CD4-positive, alpha-beta T cell treated with Interferon alpha-2 for 1 hour (primary cell): Measurements from ENCODE around the gene ERBB4.

Experiments used
- DNase-seq, 2 donors: peaks; one replicate each; pipeline ENCODE4 v3.0.0-alpha.2; 2020 to 2022

The ERBB4 gene

DNA sequence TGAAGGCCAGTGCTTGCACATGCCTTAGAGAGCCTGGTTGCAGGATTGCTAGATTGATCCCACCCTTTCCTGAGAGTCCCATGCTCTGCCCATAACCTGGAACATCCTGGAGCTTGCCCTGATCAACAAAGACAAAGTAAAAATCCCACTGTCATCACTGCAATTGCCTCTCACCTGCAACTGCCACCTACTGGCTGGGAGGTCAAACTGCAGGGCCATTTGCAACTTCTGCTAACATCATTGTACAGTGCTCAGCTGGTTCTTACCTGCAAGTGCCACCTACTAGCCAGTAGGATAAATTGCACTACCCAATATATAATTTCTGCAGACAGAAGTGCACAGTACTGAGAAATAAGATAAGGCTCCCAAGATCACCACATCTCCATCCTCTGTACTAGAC, 1034.7 kb downstream of the ERBB4 start:
- no peak for DNase-seq

DNA sequence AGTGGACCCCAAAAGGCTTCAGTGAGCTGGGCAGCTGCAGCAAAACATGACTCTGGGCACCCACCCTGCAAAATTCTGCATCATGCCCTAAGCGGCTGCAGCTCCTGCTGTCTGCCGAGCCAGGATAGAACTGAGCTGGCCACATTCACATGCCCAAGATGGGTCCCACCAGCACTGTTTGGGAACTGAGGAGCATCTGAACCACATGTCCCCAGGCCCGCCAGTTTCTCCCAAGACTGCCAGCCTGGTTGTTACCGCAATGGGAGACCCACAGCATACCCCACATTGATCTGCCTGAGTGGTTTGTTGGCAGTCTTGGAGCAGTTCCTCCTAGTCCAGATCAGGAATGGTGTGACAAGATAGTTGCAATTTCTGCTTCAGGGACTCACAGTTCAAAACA, 1035.4 kb downstream of the ERBB4 start:
- DNase-seq: no peak

DNA sequence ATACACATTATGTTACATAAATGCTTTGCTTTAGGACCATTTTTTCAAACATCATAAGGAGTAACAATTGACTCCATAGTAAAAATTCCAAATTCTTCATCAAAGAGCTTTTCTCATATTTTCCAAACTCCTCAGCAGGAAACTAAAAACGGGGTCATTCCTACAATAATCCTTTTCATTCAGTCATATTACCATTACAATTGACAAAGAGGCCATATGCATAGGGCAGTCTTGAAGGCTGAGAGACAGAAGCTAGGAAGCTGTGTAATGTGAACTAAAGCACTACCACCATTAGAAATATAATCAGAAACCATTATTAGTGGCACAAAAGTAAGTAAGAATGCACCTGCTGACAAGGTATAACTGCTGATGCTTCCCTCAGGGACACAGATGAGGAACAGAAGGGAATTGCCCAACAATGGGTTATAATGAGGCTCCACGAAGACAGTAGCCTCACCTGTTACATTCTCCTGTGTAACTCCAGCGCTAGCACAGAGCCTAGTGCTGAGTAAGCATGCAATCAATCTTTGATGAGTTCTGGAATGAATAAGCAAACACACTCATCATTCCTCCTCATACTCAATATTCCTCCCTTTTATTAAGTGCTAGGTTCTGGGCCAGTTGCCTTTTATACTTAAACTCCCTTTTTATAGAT, 1039.9 kb downstream of the ERBB4 start:
- DNase-seq: no peak

DNA sequence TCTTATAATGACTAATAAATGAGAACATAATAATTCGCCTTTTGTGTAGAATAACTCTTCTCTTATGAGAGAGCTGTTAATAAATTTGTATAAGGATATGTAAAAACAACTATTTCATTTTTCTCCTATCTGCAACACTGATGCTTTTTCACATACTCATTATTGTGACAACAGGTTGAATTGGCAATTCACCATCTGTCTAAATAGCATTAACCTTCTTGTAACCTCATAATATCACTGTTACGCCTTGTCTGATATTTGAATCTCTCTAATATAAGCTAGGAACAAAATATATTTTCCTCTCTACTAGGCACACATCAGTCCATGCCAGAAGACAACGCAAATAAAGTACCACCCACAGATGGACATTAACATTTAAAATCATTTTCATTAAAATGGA, 1043.3 kb downstream of the ERBB4 start:
- DNase-seq: no peak

DNA sequence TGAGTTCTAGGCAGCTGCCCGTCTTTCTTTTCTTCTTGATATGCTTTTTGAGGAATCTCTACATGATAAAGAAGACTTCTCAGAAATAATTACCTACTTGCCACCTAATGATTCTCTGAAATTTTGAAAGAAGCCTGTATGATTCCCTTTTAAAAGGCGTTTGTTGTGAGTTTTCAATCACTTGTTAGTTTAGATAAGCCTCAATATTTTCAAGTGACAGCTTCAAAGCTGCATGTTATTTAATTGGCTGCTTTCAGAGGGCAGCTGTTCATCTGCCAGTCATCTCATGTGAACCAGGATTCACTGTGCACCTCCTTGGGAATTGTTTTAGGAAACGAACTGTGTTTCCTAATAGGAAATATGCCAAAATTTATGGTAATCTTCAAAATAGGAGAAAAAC, 1044.1 kb downstream of the ERBB4 start:
- DNase-seq: no peak

DNA sequence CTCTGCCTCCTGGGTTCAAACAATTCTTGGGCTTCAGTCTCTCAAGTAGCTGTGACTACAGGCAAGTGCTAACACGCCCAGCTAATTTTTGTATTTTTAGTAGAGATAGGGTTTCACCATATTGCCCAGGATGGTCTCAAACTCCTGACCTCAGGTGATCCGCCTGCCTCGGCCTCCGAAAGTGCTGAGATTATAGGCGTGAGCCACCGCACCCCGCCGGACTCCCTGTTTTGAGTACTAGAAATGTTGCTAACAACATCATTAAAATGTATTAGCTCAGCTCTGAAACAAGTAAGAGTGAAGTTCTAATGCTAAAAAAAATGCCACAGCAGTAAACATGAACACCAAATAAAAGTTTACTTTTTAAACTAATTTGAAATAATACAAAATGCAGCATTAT, 1044.5 kb downstream of the ERBB4 start:
- no peak for DNase-seq

DNA sequence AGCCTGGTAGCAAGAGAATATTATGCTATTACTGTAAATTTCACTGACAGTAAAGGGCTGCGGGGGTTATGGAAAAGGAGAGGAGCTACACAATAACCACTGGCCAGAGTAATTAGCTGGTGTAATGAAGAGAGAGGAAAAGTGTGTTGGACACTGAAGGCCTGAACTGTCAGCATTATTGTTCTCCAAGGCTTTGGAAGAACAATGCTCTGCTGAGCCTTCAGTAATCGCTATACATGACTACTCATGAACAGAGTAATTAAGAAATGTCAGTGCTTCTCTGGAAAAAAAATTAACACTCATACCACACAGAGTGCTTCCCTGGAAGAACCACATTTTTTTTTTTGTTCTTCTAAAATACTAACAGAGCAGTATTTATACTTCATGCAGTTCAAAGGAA, 1050.9 kb downstream of the ERBB4 start:
- DNase-seq: no peak

DNA sequence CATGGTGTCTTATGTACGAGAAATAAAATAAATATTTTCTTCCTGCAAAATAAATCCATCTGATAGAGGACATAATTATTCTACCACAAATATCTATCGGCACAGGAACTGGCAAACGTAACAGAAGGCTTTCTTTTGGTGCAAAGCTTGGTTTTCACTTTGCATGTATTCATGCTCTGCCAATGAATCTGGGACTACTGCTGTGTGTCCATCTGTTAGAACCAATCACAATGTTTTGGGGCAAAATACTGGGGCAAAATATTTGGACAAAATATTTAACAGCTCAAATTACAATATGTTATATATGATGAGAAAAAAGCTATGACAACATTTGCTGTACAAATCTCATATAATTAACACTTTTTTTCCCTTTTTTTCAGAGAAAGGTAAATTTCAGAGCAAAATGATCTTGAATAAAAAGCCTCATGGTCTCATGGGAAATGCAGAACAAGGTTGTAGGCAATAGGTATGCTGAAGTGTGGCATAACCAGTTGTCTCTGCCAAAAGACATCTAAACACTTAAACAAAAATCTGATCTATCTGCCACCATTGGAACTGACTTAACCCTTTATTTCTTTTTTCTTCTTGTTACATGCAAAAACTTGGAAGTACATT, 1059.0 kb downstream of the ERBB4 start:
- no peak for DNase-seq

DNA sequence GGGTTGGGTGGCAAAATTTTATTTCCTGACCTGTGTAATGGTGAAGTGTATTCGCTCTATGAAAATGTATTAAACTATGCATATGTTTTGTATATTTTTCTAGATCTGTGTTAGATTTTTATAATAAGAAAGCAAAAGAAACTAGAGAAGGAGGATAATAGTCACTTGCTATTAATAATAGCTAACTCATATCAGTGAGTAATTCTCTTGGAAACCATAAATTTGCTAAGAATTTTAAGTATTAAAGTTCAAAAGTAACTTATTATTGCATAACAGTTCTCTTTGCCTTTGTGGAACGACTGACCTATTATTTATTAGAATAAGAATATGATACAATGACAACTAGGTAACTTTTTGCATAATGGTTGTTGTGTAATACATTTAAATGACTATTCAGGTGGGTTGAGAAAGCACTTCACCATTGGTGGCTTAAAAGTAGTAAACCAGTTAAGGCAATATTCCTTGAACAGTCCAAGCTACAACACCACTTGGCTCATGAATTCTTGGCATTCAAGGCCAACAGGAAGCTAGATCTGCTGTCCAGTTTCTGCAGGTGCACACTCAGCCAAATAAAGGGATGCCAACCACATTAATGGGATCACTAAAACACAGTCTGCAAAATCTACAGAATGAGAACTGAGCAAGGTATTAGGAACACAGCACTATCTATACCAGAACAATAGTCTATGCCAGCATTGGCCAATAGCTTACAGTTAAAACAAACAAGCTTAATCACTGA, 1060.9 kb downstream of the ERBB4 start:
- no peak for DNase-seq

DNA sequence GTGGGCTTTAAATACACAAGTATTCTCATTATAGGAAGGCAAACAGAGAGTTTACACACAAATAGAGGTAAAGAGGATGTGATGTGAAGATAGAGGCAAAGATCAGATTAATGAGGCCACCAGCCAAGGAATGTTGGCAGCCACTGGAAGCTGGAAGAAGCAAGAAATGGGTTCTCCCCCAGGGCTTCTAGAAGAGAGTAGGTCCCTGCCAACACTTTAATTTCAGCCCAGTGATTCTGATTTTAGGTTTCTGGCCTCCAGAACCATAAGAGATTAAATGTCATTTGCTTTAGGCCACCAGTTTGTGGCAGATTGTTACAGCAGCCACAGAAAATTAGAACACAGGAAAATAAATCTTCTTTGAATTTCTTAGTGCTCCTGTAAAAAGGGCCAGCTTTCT, 1065.5 kb downstream of the ERBB4 start:
- DNase-seq: no peak

DNA sequence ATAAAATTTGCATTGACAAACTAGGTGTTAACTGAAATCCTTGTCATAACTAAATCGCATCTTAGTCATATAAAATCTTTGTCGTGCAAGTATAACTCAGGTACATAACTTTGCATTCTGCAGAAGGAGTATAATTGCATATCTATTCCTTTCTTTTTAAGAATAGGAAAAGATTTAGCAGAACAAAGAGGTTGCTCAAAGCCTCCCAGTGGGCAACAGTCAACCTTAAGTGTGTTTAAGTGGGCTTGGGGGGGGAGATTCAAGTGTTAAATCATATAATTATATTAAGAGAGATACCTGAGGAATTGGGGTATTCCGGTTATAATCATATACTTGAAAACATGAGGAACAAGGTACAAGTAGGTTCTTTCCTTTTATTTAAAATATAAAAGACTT, 1068.9 kb downstream of the ERBB4 start:
- no peak for DNase-seq

DNA sequence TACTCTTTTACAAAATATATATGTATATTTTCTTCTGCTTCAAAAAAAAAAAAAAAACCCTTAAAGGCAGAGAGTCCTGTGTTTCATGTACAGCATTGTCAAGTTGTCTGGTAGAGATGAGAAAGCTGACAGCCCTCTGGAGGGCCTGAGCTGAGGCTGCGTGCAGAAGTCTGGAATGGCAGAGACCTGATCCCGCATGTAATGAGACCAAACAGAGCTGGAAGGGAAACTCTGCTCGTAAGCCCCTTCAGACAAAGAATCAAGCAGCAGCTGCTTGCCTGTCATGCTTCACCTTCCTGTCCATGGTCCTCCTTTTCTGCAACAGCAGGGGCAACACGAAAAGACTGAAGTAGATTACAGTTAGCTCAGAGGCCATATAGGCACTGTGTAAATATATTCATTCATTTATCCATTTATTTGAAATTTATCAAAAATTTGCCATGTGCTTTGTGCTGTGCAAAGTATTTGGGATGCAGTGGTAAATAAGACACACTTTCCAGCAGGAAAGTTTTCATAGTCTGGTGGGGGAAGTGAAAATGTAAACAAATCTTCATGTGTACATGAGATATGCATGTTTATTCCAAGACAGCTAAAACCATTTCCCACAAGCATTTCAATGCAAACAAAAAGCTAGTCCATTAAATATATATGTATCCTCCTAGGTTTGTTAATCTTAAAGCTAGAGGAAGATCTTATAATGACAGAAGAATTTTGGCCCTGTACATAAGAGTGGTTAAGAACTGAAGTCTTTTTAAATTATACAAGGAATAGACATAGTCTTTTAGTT, 1069.5 kb downstream of the ERBB4 start:
- no peak for DNase-seq

DNA sequence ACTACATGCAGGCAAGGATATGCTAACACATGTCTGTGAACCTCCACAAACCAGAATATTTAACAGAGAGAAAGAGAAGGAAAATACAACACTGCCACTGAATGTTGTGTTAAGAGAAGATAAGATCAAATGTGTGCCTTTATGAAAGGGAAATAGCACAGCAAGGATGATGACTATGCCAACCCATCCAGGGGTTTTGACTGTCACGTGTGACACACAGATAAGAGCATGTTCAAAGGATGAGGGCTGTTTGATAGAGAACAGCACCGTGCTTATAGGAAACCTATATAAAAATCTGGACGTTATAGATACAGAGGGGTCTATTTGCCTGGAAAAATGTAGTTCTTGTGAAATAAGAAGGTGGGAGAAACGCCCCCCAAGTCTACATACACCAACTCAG, 1070.4 kb downstream of the ERBB4 start:
- DNase-seq: no peak

DNA sequence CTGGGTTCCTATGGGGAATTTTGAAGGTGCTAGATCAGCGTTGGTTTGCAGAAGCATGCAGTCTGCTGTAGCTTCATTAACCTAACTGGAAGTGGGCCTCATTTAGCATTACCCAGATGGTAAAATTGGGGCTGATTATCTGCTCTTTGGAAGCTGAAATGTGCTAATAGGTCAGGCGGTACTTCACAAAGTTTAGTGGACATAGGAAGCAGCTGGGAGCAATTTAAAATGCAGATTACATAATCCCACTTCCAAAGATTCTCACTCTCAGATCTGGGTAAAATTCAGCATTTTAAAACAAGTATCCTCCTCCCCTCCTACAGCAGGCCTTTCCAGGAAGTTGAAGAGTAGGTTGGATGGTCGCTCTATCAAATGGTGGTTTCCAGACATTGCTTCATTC, 1075.2 kb downstream of the ERBB4 start:
- DNase-seq: no peak

DNA sequence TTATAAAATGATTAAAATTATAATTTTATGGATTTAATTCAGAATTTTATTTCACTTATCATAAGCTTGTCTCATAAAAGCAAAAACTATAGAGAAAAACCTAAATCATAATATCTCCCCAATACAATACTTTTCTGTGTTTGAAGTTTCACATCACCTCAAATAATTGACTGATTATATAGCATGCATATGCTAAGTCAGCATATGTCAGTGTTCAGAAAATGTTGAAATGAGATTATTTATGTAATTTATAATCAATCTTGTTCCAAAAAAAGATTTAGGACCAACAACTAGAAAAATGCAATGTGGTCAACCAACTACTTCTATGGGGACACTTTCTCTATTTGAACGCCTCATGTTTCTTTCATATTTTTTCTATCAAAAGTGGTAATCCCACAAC, 1079.6 kb downstream of the ERBB4 start:
- no peak for DNase-seq

DNA sequence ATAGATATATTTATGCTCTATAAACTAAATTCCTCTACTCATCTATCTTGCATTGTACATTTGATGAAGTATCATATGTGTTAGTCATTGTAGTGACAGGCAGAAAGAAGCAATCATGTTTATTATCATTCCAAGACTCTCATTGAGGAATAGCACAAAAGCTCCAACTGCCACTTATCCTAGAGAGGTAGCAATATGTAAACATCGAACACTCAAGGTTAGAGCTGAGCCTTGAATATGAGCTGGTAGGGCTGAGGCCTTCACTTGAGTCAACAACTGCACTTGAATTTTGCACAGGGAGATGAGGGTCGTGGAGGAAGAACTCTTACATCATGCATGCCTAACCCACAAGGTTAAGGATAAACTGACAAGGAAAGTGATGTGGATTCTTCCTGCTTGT, 1081.3 kb downstream of the ERBB4 start:
- DNase-seq: no peak

DNA sequence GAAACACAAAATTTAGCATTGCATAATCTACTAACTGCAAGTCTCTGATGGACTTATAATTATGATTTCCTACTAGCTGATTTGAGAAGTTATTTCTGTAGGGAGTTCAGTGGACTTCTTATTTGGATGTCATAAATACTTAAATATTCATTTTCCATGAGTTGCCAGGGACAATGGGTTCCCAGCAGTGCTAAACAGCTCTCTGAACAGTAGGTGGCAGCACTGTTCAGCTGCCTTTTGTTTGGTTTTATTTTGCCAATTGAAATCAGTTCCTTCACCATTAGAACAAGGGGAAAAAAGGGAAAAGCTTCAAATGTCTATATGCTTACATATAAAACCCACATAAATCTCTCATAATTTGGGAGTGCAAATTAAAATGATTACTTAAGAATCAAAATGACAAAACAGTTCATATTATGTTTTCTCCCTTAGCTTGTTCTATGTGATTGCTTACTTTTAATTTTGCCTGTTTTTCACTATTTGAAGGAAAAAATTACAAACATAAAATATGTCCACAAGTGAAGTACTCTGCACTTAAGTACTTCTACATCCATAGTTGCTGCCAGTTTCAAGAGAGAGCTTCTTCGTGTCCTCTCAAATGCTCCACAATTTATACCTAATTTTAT, 1083.3 kb downstream of the ERBB4 start:
- peak in 1 of 2 donors; percentile 23 for DNase-seq

DNA sequence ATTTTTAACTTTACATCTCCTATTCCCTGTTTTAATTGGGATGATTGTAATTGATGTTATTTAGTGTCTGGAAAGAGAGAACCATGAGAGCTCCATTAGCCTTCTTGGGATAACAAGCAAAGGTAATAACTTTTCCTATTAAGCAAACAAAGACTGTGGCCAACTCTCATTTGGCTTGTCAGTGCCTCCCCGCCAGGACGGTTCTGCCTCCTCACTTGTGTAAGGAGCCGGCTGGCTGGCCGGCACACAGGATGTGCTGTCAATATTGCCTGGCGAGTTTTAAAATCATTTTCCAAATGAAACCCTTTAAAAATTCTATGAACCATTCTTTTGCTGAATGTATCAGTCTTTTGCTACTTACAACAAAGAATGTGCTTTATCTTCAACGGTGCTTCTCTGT, 1083.9 kb downstream of the ERBB4 start:
- DNase-seq: no peak

DNA sequence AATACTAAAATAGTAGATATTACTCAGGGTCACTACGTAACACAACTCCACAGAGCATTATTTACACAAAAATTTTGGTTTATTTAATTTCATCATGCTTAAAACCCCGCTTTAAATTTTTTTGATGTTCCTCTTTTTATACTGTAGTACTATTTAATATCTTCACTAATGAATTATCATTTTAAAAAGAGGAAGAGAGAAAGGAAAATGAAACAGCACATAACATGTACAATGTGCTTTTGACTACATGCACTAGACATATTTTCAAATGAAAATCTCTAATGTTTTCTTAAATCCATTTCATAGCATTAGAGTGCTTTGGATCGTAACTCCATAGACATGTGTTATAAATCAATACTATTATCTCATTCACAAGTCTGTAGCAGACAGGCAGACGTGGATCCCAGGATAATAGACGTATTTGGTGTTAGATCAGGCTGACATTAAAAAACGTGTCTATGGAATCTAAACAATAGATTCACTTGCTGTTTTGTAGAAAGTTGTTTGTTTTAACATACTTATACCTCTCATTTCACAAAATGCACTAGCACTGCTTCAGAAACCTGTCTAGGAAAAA, 1085.2 kb downstream of the ERBB4 start:
- DNase-seq: no peak

DNA sequence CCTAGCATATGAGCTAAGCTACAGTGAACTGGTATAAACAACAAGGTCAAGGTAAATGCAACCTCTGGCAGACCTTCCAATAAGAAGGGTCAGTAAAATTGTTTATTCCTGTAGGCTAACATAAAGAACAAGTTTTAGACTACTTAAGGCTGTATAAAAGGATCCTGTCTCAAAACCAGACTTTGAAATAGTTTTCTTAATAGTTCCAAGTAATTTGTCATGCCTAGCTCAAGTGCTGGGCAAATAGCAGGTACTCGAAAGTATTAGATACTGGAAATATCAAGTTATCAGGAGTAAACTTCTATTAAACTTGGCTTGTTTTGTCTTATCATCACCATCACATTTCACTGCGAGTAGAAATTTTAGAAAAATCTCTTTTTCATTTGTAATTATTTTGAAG, 1087.0 kb downstream of the ERBB4 start:
- no peak for DNase-seq

DNA sequence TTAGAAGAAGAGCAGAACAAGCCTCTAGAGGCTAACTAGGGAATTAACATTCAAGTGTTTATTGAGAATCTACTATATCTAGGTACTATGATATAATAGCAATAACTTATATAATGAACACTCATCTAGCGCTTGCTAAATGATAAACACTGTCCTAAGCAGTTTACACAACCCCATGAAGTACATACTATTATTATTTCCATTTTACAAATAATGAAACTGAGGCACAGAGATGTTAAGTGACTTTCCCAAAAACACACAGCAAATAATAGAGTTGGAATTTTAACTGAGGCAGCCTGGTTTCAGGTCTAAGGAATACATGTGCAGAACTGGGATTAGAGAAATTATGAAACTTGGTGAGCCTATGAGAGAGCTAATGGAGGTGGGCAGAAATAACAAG, 1088.8 kb downstream of the ERBB4 start:
- no peak for DNase-seq

DNA sequence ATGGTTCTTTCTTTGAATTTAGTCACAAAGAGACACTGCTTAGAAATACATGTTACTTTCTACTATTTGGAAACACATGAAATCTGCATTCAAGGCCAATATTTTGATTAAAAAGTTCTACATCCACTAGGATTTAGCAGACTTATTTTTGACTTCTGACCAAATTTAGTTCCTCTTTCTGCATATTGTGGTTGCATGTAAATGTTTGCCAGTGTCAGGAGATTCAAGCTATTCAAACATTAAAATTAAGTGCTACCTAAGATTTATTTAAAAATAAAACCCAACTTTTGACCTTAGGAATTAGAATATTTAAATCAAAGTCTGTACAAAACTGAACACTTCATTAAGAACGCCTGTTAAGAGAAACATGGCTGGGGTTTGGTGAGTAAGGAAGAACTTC, 1091.1 kb downstream of the ERBB4 start:
- DNase-seq: no peak

DNA sequence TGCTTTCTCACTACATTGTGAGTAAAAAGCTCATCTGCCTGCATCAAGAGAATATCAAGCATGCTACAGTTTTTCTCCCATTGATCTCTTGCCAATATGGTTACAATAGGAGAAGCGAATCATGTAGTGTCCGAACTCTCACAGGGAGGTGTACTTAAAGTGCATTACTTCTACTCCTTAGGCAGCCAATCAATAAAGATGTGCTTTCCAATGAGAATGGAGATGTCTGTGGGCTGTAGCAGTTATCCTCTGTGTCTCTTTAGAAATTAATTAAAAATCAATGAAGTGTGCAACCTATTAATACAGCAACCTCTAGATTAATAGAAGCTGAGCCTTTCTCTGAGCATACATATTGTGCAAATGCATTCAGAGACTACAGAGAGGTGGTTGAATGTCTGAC, 1098.5 kb downstream of the ERBB4 start:
- no peak for DNase-seq
